NCI-H2171 treated with DMSO at 0.1 percent for 48 hours (cell line): ENCODE results near the gene CIZ1.
"Not testable (repeated sequence)": the region's sequence is repeated elsewhere in the genome, so short reads cannot be mapped to it uniquely, and the experiment has no call there.

Source experiments
- DNase-seq: peaks from one replicate; lab custom pipeline; 2025; lab: John Stamatoyannopoulos, UW

The CIZ1 gene

DNA sequence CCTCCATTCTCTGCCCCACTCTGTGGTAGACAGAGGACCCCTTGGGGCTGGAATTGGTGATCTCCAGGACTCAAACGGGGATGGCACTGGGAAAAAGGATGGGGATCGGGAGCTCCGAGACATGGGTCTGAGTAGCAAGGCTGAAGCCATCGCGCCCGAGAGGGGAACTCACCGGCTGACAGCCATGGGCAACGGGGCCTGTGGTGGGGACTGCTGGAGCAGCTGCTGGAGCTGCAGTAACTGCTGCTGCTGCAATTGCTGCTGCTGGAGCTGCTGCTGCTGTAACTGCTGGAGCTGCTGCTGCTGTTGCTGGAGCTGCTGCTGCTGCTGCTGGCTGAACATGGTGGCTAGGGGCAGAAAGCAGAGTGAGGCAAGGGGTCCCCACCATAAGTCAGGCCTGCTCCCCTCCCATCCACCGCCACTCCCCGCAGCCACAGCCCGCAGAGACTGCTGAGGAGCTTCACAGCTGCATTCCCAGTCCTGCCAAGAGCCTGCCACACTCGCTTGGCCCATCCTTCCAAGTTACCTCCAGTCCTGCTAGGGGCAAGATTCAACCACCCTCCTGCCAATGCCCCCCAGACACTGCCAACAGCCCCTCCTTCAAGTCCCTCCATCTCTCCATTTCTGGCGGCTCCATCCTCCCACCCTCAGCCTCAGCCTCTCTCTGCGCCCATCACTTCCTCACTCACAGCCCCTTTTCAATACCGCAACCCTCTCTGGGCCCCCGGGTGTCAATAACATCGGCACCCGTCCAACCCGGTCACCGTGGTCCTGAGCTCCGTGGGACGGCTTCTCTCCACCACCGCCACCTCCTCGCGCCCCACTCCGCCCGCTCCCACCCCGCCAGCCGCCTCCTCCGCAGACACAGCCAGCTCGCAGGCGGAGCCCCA, 611 bp downstream of the CIZ1 start:
- DNase-seq, result no peak

DNA sequence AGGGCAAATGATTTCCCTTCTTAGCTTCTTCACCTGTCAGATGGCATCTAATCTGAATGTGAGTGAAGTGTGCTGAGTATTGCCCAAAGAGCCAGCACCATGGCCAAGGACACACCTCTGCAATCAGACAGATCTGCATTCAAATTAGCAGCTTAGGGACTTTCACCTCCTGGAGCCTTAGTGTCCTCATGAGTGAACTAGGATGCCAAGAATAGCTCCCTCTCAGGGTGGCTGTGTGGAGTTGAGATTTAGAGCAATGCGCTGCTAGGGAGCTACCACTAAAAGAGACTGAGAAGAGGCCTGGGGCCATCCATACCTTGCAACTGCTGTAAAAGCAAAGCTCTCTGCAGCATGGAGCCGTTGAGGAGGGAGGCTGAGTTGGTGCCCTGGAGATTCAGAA, 1.4 kb downstream of the CIZ1 start:
- DNase-seq, result no peak

DNA sequence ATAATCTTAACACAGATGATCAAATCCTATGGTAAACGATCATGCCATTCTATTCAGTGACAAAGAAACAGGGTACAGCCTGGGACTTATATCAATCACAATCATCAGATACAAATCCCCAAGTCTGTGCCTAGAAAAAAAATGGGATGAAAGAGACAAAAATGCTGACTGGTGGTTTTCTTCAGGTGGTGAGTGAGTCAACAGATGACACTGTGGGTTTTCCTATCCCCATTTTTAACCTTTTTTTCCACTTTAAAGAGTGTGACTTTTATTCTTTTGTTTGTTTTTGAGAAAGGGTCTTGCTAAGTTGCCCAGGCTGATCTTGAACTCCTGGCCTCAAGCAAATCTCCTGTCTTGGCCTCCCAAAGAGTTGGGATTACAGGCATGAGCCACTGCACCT, 3.2 kb downstream of the CIZ1 start:
- DNase-seq, result no peak

DNA sequence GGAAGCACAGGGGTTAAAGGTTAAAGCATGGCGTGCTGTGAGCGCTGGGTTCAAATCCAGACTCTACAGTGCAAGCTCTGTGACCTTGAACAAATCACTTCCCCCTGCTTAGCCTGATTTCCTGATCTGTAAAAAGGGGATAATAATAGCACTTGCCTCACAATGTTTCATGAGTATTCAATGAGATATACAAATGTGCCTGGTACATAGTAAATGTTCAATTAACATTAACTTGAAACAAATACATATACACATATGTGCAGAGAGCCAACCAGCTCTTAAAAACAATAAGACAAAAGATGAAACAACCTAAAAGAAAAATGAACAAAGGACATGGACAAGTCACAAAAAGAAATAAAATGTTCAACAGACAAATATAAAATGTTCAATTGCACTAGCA, 4.0 kb downstream of the CIZ1 start:
- DNase-seq, result no peak

DNA sequence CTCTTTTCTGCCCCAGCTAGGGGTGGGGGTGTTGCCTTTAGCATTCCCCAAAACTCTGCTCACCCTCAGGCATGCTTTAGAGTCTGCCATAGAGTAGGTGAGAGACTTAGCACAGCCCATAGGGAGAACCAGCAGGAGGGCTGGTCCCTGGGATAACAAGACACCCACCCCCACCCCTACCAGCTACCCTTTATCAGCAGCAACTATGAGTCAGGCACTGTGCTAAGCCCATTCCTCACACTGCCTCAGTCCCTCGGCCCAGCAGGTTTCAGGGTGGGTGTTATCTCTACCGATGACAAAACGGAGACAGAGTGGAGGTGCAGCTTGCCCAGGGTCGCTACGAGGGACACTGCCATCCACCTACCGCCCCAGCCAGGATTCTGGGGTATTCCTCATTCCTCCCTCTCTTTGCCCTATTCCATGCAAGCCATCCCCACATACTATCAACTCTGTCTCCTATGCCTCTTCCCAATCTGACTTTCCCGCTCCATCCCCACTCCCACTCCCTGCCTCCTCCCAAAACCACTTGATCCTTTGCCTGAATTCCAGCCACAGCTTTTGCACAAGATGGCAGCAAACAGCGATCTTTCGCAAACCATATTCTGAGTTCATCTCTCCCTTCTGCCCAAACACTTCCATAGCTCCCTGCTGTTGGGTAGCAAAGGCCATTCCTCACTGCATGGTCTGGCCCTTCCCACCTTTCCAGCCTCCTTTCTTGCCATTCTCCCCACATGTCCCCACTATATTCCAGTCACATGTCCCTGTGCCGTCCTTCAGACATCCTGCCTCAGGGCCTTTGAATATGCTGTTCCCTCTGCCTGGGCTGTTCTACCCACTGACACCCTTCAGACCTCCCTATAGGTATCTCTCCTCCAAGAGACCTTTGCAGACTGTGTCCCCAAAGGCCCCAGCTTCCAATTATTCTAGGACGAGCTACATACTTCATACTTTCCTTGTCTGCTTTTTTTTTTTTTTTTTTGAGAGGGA, 5.1 kb downstream of the CIZ1 start:
- DNase-seq, result no peak

DNA sequence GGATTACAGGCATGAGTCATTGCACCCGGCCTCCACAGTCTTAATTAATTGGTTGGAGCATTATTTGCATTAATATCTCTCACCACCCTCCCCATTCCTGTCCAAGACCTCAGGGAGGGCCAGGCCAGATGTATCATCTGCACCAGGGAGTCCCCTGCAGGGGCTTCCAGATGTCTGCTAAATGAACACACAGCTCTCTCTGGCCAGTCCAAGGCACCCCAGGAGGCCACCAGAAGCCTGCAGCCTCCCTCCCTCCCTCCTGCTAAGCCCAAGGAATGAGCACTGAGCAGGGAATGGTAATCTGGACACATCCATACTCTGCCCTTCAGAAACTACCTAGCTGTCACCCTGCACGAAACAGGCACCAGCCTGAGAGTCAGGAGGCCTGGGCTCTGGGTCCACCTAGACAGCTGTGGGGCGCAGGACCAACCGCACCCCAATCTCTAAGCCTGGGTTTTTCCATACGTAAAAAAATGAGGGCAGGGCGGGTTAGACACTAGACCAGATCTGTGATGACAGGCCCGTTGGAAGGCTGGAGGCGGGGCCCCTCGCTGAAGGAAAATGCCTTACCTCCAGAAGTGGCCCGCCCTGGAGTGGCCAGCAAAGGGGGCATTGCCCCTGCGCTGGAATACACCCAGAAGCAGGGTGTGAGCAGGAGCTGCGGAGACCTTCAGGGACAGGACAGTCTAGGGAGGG, 8.3 kb downstream of the CIZ1 start:
- no peak for DNase-seq

DNA sequence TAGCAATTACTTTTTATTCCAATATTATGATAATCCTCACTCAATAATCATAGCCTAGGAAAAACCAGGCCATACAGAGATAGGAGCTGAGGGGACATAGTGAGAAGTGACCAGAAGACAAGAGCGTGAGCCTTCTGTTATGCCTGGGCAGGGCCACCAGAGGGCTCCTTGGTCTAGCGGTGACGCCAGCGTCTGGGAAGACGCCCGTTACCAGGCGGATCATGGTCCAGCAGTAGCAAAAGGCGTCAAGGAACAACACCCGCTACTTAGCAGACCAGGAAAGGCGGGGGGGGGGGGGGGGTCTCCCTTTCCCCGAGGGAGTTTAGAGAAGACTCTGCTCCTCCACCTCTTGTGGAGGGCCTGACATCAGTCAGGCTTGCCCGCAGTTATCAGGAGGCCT, 9.9 kb downstream of the CIZ1 start:
- not testable (repeated sequence) for DNase-seq

DNA sequence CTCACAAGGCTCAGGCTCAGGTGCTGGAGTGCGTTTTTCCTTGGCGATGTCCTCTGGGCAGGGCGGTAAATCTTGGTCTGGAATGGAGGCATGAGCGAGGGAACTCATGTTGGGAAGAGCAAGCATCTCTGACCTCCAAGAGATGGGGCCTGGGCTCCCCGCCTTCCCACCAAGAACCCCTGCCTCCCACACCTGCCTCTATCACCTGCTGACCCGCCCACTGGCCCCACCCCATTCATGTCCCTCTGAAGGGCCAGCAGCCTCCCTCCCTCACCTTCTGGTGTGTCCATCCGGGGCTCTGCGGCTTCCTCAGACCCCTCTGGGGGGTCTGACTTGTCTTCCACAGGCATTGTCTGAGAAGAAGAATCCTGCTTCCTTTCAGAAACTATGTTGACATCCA, 10.9 kb downstream of the CIZ1 start:
- DNase-seq, result no peak

DNA sequence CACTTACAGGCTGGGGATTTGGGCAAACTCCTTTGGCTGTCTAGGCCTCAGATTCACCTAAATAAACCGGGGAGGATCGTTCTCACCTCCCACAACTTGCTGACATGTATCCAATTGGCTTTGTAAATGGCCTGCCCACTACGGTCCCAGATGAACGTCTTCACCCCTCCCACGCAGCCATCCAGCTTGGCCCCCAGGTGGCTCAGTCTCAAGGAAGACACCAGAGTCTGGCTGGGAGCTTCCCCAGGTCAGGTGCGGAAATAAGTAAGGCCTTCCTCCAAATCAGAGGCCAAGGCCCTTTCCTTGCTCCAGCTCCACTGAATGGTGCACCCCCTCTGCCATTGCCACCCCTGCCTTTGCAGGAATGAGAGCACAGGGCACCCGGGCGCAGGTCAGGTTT, 11.4 kb downstream of the CIZ1 start:
- no peak for DNase-seq

DNA sequence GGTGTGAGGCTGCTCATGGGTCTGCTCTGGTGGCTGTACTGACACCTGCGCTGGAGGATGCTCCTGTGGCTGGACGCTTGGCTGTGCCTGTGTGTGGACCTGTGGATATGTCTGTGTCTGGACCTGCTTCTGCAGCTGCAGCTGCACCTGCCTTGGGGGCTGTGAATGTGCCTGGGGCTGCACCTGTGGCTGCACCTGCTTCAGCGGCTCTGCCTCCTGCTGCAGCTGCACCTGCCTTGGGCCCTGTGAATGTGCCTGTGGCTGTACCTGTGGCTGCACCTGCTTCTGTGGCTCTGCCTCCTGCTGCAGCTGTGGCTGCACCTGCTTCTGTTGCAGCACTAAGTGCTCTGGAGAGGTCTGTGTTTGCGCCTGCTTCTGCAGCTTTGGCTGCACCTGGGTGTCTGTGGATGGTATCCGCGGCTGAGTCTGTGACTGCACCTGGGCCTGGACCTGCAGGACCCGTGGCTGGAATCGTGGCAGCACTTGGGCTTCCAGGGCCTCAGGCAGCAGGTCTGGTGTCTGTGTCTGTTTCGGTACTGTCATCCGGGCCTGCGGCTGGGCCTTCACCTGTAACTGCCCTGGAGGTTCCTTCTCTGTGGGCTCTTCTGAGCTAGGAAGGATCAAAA, 12.5 kb downstream of the CIZ1 start:
- DNase-seq, result no peak

DNA sequence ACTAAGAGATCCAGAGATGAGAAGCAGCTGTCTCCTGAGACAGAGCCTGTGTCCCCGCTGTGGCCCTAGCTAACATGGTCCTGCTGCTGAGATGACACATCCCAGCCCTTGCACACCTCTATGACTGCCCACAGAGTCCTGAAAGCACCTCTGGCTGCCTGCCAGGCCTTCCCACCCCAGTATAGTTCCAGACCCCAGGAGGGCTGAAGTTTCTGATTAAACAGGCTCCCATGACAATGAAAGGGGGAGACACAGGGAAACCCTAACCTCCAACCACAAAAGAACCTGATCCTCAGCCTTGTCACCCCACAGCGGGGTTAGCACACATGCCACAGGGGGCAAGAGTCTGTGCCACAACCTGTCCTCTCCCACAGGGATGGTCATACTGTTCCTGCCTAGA, 15.6 kb downstream of the CIZ1 start:
- no peak for DNase-seq

DNA sequence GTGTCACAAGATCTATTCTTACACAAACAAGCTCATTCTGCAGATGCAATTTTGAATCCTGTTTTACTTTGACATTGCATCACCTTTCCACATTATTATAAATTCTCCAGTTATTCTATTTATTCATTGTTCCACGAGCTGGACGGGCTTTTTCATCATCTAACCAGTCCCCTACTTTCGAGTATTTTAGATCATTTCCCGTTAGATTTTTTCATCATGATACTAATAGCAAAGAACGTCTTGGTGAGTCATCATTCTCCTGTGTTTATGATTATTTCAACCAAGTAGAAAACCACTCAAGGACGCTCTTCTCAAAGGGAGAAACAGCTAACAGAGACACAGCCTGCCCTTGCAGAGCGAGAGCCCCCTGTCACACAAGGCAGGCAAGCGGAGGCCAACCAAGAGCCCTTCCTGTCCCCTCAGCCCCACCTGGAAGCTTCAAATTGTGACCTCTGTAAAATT, 16.2 kb downstream of the CIZ1 start:
- no peak for DNase-seq

DNA sequence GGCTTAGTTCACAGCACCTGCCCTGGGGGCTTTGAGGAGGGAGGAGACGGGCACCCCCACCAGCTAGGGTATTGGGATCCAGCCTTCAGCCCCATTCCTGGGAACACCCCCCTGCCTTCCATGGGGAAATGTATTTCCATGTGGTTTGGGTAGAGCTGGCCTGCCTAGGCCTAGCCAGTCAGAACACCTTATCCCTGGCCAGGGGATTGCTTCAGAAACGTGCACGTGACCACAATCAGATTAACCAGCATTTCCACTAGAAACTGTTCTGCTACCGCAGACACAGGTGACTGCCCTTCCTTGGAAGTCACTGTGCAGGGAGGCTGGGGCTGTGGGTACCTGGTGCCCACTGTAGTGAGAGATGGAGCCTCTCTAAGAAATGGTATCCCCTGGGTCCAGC, 17.3 kb downstream of the CIZ1 start:
- DNase-seq, result no peak

DNA sequence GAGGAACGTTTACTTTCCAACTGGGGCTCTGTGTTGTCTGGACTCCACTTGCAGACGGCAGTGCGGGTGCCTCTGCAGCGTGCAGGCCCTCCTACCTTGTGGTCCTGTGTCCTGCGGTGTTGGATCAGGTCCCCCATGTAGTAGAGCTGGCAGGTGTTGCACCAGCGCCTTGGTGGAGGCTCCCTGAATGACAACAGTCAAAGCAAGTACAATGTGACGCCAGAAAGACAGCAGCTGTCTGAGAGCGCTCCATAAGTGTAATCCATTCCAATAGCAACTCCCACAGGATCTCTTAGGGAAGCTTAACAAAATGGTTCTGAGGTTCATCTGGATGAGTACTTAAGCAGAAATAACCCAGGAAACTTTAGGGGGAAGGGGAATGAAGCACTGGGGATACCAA, 21.4 kb downstream of the CIZ1 start:
- peak; percentile 99 for DNase-seq

DNA sequence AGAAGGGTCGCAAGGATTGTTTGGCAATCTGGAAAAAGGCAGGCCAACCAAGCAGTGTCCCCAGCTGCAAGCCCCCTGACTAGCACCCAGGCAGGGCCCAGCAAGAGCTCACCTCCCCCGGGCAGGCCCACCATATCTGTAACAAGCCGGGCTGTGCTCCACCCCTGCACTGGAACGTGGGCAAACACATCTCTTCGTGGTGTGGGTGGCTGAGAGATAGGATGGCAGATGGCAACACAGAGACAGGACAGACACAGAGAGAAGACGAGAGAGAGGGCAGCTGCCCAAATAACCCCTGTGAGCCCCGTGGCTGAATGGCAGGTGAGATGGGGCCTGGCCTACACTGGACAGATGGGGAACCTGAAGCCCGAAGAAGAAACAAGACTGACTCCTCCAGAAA, 21.9 kb downstream of the CIZ1 start:
- no peak for DNase-seq

DNA sequence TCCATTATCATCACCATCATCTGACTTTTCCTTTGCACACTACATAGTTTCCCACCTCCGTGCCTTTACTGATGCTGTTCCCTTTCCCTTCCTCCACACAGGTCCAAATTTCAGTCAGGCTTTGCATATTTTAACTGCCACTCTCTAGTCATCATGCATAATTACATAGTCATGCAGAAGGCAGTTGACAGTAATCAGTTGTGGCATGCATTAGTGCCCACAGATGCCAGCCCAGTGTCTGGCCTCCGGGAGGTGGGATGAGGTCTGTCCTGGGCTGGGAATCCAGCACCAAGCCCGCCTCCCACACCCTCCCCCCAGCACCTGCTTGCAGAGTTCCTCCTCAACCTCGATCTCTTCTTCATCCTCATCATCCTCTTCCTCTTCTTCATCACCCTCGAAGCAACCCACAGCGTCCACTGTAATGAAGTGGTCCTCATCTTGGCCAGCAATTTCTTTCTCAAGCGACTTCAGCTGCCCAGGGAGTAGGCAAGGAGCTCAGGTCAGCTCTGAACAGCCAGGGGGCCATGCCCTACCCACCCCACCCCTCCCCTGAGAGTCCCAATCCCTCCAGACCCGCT, 22.6 kb downstream of the CIZ1 start:
- DNase-seq, result peak; percentile 35

DNA sequence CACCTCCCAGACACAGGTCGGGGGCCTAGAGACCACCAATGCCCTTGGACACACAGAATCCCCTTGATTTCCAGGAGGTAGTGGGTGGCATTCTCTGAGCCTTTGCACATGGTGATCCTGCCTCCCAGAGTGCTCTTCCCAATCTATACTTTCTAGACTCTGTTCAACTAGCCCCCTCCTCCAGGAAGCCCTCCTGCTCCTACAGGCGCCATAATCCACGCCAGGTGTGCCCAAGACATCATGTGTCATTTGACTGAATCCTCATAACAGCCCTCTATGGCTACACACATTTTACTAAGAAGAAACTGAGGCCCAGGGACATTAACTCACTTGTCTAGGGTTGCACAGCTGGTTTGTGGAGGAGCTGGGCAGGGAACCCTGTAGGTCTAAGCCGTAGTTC, 24.2 kb downstream of the CIZ1 start:
- DNase-seq, result no peak

DNA sequence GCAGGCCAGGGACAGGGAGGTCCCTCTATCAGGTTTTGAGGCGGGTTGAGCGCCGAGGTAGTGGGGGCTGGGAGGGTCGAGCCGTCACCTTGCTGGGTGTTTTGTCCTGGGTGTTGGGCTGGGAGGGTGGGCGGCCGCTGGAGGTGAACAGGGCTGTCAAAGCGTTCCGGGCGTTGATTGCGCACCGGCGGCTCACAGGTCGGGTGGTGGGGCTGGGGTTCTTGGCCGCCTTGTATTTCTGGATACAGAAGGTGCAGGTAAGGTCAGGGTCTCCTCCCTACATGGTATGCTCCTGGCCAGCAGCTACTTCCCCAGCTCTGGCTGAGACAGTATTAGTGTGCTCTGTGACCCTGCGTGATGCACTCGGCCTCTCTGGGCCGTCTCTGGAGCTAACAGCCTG, 25.2 kb downstream of the CIZ1 start:
- DNase-seq, result no peak

DNA sequence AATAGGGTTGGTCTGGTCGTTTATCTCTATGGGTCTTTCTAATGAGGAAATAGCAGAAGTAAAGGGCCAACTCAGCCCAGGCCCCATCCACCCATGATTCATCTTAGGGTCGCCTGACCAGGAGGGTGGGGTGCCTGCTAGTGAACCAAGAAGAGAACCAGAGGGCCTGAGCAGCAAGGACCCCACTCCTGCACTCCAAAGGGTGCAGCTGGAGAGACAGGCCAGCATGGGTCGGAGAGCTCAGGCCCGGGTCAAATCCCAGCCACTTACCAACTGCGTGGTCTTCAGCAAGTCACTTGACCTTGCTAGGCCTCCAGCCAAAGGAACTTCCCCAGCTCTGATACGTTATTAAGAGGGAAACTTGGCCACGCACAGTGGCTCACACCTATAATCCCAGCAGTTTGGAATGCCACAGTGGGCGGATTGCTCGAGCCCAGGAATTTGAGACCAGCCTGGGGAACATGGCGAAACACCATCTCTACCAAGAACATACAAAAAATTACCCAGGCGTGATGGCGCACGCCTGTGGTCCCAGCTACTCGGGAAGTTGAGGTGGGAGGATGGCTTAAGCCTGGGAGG, 27.0 kb downstream of the CIZ1 start:
- no peak for DNase-seq

DNA sequence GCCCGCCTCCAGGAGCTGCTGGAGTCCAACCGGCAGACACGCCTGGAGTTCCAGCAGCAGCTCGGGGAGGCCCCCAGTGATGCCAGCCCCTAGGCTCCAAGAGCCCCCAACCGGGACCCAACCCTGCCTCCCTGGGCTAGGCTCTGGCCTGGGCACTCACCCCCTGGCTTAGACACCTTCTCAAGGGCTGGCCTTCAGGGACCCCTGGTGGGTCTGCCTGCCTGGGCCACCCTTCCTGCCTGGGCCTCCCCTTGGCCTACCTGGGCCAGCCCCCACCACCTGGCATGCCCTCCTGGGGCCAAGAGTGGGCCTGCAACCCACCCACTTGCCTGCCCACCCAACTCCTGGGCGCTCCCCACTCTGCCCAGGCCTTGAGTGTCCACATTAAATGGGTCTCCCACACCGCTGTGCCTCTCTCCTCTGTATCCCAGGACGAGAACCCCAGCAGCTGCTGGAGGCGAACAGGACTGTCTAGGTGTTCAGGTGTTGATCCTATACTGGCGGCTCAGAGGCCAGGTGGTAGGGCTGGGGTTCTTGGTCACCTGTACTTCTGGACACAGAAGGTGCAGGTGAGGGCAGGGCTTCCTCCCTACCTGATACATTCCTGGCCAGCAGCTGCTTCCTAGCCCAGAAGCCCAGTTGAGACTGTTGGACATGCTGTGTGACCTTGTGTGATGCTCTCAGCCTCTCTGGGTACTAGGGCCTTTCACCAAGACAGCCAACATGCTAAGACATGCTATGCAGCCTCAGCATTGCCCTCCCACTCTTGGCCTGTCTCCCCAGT, 27.7 kb downstream of the CIZ1 start:
- no peak for DNase-seq
